Astrocyte (in vitro differentiated cells and primary cell): ENCODE results near the gene LDLRAD4. TPM values are rescaled to one million over a fixed set of nuclear protein-coding genes. Genes with fewer than 3 reads are reported as not detected.

Experiments
- DNase-seq: peaks from one replicate; pipeline ENCODE4 v3.0.0-alpha.2; 2010; ENCODE audit warnings: low read depth
- FAIRE-seq: peaks from 2 replicates; lab custom pipeline; 2011; peaks lifted over from hg19 to GRCh38; lab: Jason Lieb, UNC
- H2AFZ ChIP-seq: 2 replicates; pipeline ENCODE4 v1.6.0; 2012; ENCODE audit warnings: low read depth, low read length, inconsistent platforms
- H3K27ac ChIP-seq: 2 replicates; pipeline ENCODE4 v1.5.1; 2011; ENCODE audit warnings: low read depth, low read length, inconsistent platforms
- H3K27me3 ChIP-seq: 2 replicates; pipeline ENCODE4 v1.6.0; 2011; ENCODE audit warnings: low read length, inconsistent platforms; ENCODE audit not compliant: insufficient read depth
- H3K36me3 ChIP-seq: 2 replicates; pipeline ENCODE4 v1.5.1; 2011; ENCODE audit warnings: low read length, inconsistent platforms; ENCODE audit not compliant: insufficient read depth
- H3K4me1 ChIP-seq: 2 replicates; pipeline ENCODE4 v1.5.1; 2011; ENCODE audit warnings: low read length, inconsistent platforms; ENCODE audit not compliant: insufficient read depth
- H3K4me2 ChIP-seq: 2 replicates; pipeline ENCODE4 v1.6.0; 2012; ENCODE audit warnings: low read length, inconsistent platforms
- H3K4me3 ChIP-seq: 2 replicates; pipeline ENCODE4 v1.5.1; 2011; ENCODE audit warnings: low read depth, mild to moderate bottlenecking, low read length, inconsistent platforms; ENCODE audit not compliant: insufficient read depth
- H3K79me2 ChIP-seq: 2 replicates; pipeline ENCODE4 v1.6.0; 2012; ENCODE audit warnings: mild to moderate bottlenecking, low read length, inconsistent platforms; ENCODE audit not compliant: insufficient read depth
- H3K9ac ChIP-seq: 2 replicates; pipeline ENCODE4 v1.6.0; 2012; ENCODE audit warnings: mild to moderate bottlenecking, low read length, inconsistent platforms
- H3K9me3 ChIP-seq: 2 replicates; pipeline ENCODE4 v1.5.1; 2012; ENCODE audit warnings: low read depth, mild to moderate bottlenecking, low read length, inconsistent platforms; ENCODE audit not compliant: insufficient read depth
- H4K20me1 ChIP-seq: 2 replicates; pipeline ENCODE4 v1.6.0; 2012; ENCODE audit warnings: low read length, inconsistent platforms; ENCODE audit not compliant: insufficient read depth
- H3K27ac Mint-ChIP-seq: one replicate; pipeline ENCODE4 v1.8.0; 2021; ENCODE audit warnings: mild to moderate bottlenecking, mixed read lengths; ENCODE audit not compliant: unreplicated experiment
- H3K27me3 Mint-ChIP-seq: one replicate; pipeline ENCODE4 v1.8.0; 2021; ENCODE audit warnings: low read depth, mixed read lengths; ENCODE audit not compliant: unreplicated experiment
- H3K36me3 Mint-ChIP-seq: one replicate; pipeline ENCODE4 v1.8.0; 2021; ENCODE audit warnings: low read depth, mixed read lengths; ENCODE audit not compliant: unreplicated experiment
- H3K4me1 Mint-ChIP-seq: one replicate; pipeline ENCODE4 v1.8.0; 2021; ENCODE audit warnings: low read depth, mixed read lengths; ENCODE audit not compliant: unreplicated experiment
- H3K4me3 Mint-ChIP-seq: one replicate; pipeline ENCODE4 v1.8.0; 2021; ENCODE audit warnings: mild to moderate bottlenecking, moderate library complexity, mixed read lengths; ENCODE audit not compliant: unreplicated experiment
- H3K9me3 Mint-ChIP-seq: one replicate; pipeline ENCODE4 v1.8.0; 2021; ENCODE audit warnings: mild to moderate bottlenecking, mixed read lengths; ENCODE audit not compliant: unreplicated experiment
- CTCF ChIP-seq: IDR thresholded peaks from 2 replicates; pipeline ENCODE4 v1.5.1; 2011; ENCODE audit warnings: low read depth, mild to moderate bottlenecking, inconsistent platforms, low read length, moderate library complexity; ENCODE audit not compliant: insufficient read depth
- EZH2 ChIP-seq: IDR thresholded peaks from 2 replicates; pipeline ENCODE4 v1.6.1; 2012; ENCODE audit warnings: mild to moderate bottlenecking, low read length, inconsistent platforms; ENCODE audit not compliant: insufficient read depth
- total RNA-seq: library from RNA; stranded (reverse); gene quantifications from 2 replicates; pipeline ENCODE4 v1.2.1, GENCODE V29; 2021

The LDLRAD4 gene
- total RNA-seq, 1 donor from 2014 or later = 26.0 TPM

- Histone ChIP-seq H3K27me3 (no peaks in the 10 kb centered on the region), H4K20me1 (no peaks in the 10 kb centered on the region), H3K4me1 (no peaks in the 10 kb centered on the region), H3K9ac (no peak overlapping the region), H3K4me2 (no peak overlapping the region), H3K9me3 (no peaks in the 10 kb centered on the region), H2AFZ (no peak overlapping the region), H3K36me3 (no peaks in the 10 kb centered on the region), H3K79me2 (no peaks in the 10 kb centered on the region), H3K4me3 (no peak overlapping the region), H3K27ac (no peak overlapping the region)
- FAIRE-seq = no peak
- Mint-ChIP-seq H3K27ac (no peak overlapping the region), H3K36me3 (peaks cover 25% of the 10 kb centered on the region), H3K4me1 (peaks cover 4% of the 10 kb centered on the region), H3K9me3 (peaks cover 7% of the 10 kb centered on the region), H3K4me3 (no peak overlapping the region), H3K27me3 (no peaks in the 10 kb centered on the region)
- no peak for DNase-seq
- TF ChIP-seq CTCF (no peak), EZH2 (no peak)
Observed at GRCh38 chr18:13309748-13310670, 91.4 kb downstream of the LDLRAD4 start.

- H3K4me1 ChIP-seq = no peaks in the 10 kb centered on the region
- no peak for FAIRE-seq
- DNase-seq = no peak
- no peak for TF ChIP-seq EZH2
- no peak for TF ChIP-seq CTCF
- H3K9me3 ChIP-seq = peaks cover 5% of the 10 kb centered on the region
- no peaks in the 10 kb centered on the region for H3K27me3 ChIP-seq
- Mint-ChIP-seq H3K4me3 (no peak overlapping the region), H3K27me3 (no peaks in the 10 kb centered on the region), H3K36me3 (peaks cover 33% of the 10 kb centered on the region), H3K27ac (no peak overlapping the region), H3K9me3 (peaks cover 10% of the 10 kb centered on the region), H3K4me1 (no peaks in the 10 kb centered on the region)
- H3K79me2 ChIP-seq = no peaks in the 10 kb centered on the region
- H3K36me3 ChIP-seq = no peaks in the 10 kb centered on the region
- no peak overlapping the region for H3K4me2 ChIP-seq
- H3K4me3 ChIP-seq = no peak overlapping the region
- no peak overlapping the region for H3K27ac ChIP-seq
- H4K20me1 ChIP-seq = no peaks in the 10 kb centered on the region
- no peak overlapping the region for H3K9ac ChIP-seq
- no peak overlapping the region for H2AFZ ChIP-seq
Observed at GRCh38 chr18:13311193-13311592, 92.6 kb downstream of the LDLRAD4 start.

GRCh38 chr18:13312515-13312914, 94.0 kb downstream of the LDLRAD4 start:
- no peak for FAIRE-seq
- no peak for TF ChIP-seq EZH2
- TF ChIP-seq CTCF = no peak
- H3K9ac ChIP-seq = no peak overlapping the region
- H3K4me1 ChIP-seq = no peaks in the 10 kb centered on the region
- H3K4me1 Mint-ChIP-seq = no peaks in the 10 kb centered on the region
- no peaks in the 10 kb centered on the region for H3K27me3 Mint-ChIP-seq
- H3K36me3 Mint-ChIP-seq = peaks cover 35% of the 10 kb centered on the region
- H3K9me3 ChIP-seq = peaks cover 11% of the 10 kb centered on the region
- H3K9me3 Mint-ChIP-seq = peaks cover 15% of the 10 kb centered on the region
- H3K4me3 Mint-ChIP-seq = no peak overlapping the region
- no peak overlapping the region for H3K27ac ChIP-seq
- no peak for DNase-seq
- H3K36me3 ChIP-seq = no peaks in the 10 kb centered on the region
- no peak overlapping the region for H3K4me2 ChIP-seq
- no peaks in the 10 kb centered on the region for H4K20me1 ChIP-seq
- no peak overlapping the region for H3K4me3 ChIP-seq
- H3K79me2 ChIP-seq = no peaks in the 10 kb centered on the region
- no peak overlapping the region for H3K27ac Mint-ChIP-seq
- no peak overlapping the region for H2AFZ ChIP-seq
- H3K27me3 ChIP-seq = no peaks in the 10 kb centered on the region
